T-helper 1 cell treated with Interleukin-12 subunit alpha and Interleukin-12 subunit beta and Interleukin-4 antibody, amounts not matched to agents 30 μg/mL and 1 μg/mL, for 36 hours (primary cell): ENCODE measurements around the gene CPPED1.
"Not testable (repeated sequence)": the region's sequence is repeated elsewhere in the genome, so short reads cannot be mapped to it uniquely, and the experiment has no call there.

Experiments used
- H3K27ac Mint-ChIP-seq: one replicate; pipeline ENCODE4 v1.8.0; 2021; ENCODE audit warnings: mild to moderate bottlenecking, mixed read lengths
- H3K27me3 Mint-ChIP-seq: one replicate; pipeline ENCODE4 v1.8.0; 2021; ENCODE audit warnings: low read depth, mixed read lengths
- H3K36me3 Mint-ChIP-seq: one replicate; pipeline ENCODE4 v1.8.0; 2021; ENCODE audit warnings: low read depth, mixed read lengths
- H3K4me1 Mint-ChIP-seq: one replicate; pipeline ENCODE4 v1.8.0; 2021; ENCODE audit warnings: low read depth, mixed read lengths
- H3K4me3 Mint-ChIP-seq: one replicate; pipeline ENCODE4 v1.8.0; 2021; ENCODE audit warnings: mild to moderate bottlenecking, moderate library complexity, mixed read lengths
- H3K9me3 Mint-ChIP-seq: one replicate; pipeline ENCODE4 v1.8.0; 2021; ENCODE audit warnings: mixed read lengths

The CPPED1 gene

GRCh38 chr16:12794486-12795387, 8.9 kb downstream of the CPPED1 start:
- peaks cover 4% of the 10 kb centered on the region for H3K4me1 Mint-ChIP-seq
- H3K27ac Mint-ChIP-seq = no peak overlapping the region
- peaks cover 12% of the 10 kb centered on the region for H3K36me3 Mint-ChIP-seq
- peaks cover 15% of the 10 kb centered on the region for H3K9me3 Mint-ChIP-seq
- H3K27me3 Mint-ChIP-seq = no peaks in the 10 kb centered on the region
- no peak overlapping the region for H3K4me3 Mint-ChIP-seq

- Mint-ChIP-seq H3K27ac (no peak overlapping the region), H3K9me3 (peaks cover 15% of the 10 kb centered on the region), H3K4me1 (no peaks in the 10 kb centered on the region), H3K36me3 (peaks cover 16% of the 10 kb centered on the region), H3K4me3 (no peak overlapping the region), H3K27me3 (no peaks in the 10 kb centered on the region)
These were observed 9.8 kb downstream of the CPPED1 start for GRCh38 chr16:12793865-12794240.

GRCh38 chr16:12793120-12793864, 10.4 kb downstream of the CPPED1 start:
- Mint-ChIP-seq H3K9me3 (peaks cover 15% of the 10 kb centered on the region), H3K36me3 (peaks cover 19% of the 10 kb centered on the region), H3K27ac (no peak overlapping the region), H3K4me3 (no peak overlapping the region), H3K4me1 (no peaks in the 10 kb centered on the region), H3K27me3 (no peaks in the 10 kb centered on the region)

GRCh38 chr16:12792528-12792927, 11.2 kb downstream of the CPPED1 start:
- not testable (repeated sequence) for H3K4me1 Mint-ChIP-seq, H3K4me3 Mint-ChIP-seq, H3K27me3 Mint-ChIP-seq, H3K27ac Mint-ChIP-seq
- H3K9me3 Mint-ChIP-seq = peaks cover 20% of the 10 kb centered on the region
- H3K36me3 Mint-ChIP-seq = peaks cover 24% of the 10 kb centered on the region

GRCh38 chr16:12791340-12791739, 12.3 kb downstream of the CPPED1 start:
- Mint-ChIP-seq H3K9me3 (peaks cover 20% of the 10 kb centered on the region), H3K36me3 (peaks cover 25% of the 10 kb centered on the region), H3K4me3 (no peak overlapping the region), H3K4me1 (no peaks in the 10 kb centered on the region), H3K27ac (no peak overlapping the region), H3K27me3 (no peaks in the 10 kb centered on the region)

GRCh38 chr16:12788758-12789157, 14.9 kb downstream of the CPPED1 start:
- no peaks in the 10 kb centered on the region for H3K4me1 Mint-ChIP-seq
- peaks cover 36% of the 10 kb centered on the region for H3K36me3 Mint-ChIP-seq
- peaks cover 27% of the 10 kb centered on the region for H3K9me3 Mint-ChIP-seq
- H3K4me3 Mint-ChIP-seq = no peak overlapping the region
- H3K27me3 Mint-ChIP-seq = no peaks in the 10 kb centered on the region
- H3K27ac Mint-ChIP-seq = no peak overlapping the region

GRCh38 chr16:12786081-12786480, 17.6 kb downstream of the CPPED1 start:
- H3K4me1 Mint-ChIP-seq = peaks cover 6% of the 10 kb centered on the region
- no peaks in the 10 kb centered on the region for H3K27me3 Mint-ChIP-seq
- no peak overlapping the region for H3K27ac Mint-ChIP-seq
- H3K4me3 Mint-ChIP-seq = no peak overlapping the region
- H3K36me3 Mint-ChIP-seq = peaks cover 39% of the 10 kb centered on the region
- peaks cover 20% of the 10 kb centered on the region for H3K9me3 Mint-ChIP-seq

GRCh38 chr16:12784076-12784475, 19.6 kb downstream of the CPPED1 start:
- peaks cover 42% of the 10 kb centered on the region for H3K36me3 Mint-ChIP-seq
- peaks cover 6% of the 10 kb centered on the region for H3K4me1 Mint-ChIP-seq
- H3K27ac Mint-ChIP-seq = no peak overlapping the region

GRCh38 chr16:12781777-12782176, 21.9 kb downstream of the CPPED1 start:
- peak overlapping the region; percentile 50 for H3K27ac Mint-ChIP-seq
- H3K27me3 Mint-ChIP-seq = no peaks in the 10 kb centered on the region
- peaks cover 33% of the 10 kb centered on the region for H3K36me3 Mint-ChIP-seq
- H3K4me1 Mint-ChIP-seq = peaks cover 6% of the 10 kb centered on the region
- peaks cover 14% of the 10 kb centered on the region for H3K9me3 Mint-ChIP-seq
- H3K4me3 Mint-ChIP-seq = no peak overlapping the region

More at GRCh38 chr16:12784076-12784475, 19.6 kb downstream of the CPPED1 start:
- H3K9me3 Mint-ChIP-seq = peaks cover 19% of the 10 kb centered on the region
- no peak overlapping the region for H3K4me3 Mint-ChIP-seq
- H3K27me3 Mint-ChIP-seq = no peaks in the 10 kb centered on the region

- H3K27ac Mint-ChIP-seq = peak overlapping the region; percentile 7
- no peaks in the 10 kb centered on the region for H3K27me3 Mint-ChIP-seq
- H3K36me3 Mint-ChIP-seq = peaks cover 37% of the 10 kb centered on the region
- peaks cover 14% of the 10 kb centered on the region for H3K9me3 Mint-ChIP-seq
- H3K4me3 Mint-ChIP-seq = no peak overlapping the region
- peaks cover 6% of the 10 kb centered on the region for H3K4me1 Mint-ChIP-seq
These were observed 23.2 kb downstream of the CPPED1 start for GRCh38 chr16:12780467-12780866.

- peaks cover 7% of the 10 kb centered on the region for H3K9me3 Mint-ChIP-seq
- H3K36me3 Mint-ChIP-seq = peaks cover 38% of the 10 kb centered on the region
- H3K4me3 Mint-ChIP-seq = no peak overlapping the region
- H3K27ac Mint-ChIP-seq = no peak overlapping the region
- no peaks in the 10 kb centered on the region for H3K27me3 Mint-ChIP-seq
- peaks cover 6% of the 10 kb centered on the region for H3K4me1 Mint-ChIP-seq
These were observed 25.0 kb downstream of the CPPED1 start for GRCh38 chr16:12778726-12779125.

- Mint-ChIP-seq H3K4me3 (no peak overlapping the region), H3K27ac (no peak overlapping the region), H3K36me3 (peaks cover 31% of the 10 kb centered on the region), H3K4me1 (no peaks in the 10 kb centered on the region), H3K9me3 (no peaks in the 10 kb centered on the region), H3K27me3 (no peaks in the 10 kb centered on the region)
These were observed 27.9 kb downstream of the CPPED1 start for GRCh38 chr16:12775656-12776236.

- H3K9me3 Mint-ChIP-seq = no peaks in the 10 kb centered on the region
- H3K27ac Mint-ChIP-seq = no peak overlapping the region
- H3K4me1 Mint-ChIP-seq = no peaks in the 10 kb centered on the region
- H3K4me3 Mint-ChIP-seq = no peak overlapping the region
- H3K27me3 Mint-ChIP-seq = no peaks in the 10 kb centered on the region
- H3K36me3 Mint-ChIP-seq = peaks cover 25% of the 10 kb centered on the region
These were observed 30.5 kb downstream of the CPPED1 start for GRCh38 chr16:12773221-12773620.

GRCh38 chr16:12771341-12771798, 32.3 kb downstream of the CPPED1 start:
- no peaks in the 10 kb centered on the region for H3K9me3 Mint-ChIP-seq
- H3K36me3 Mint-ChIP-seq = peaks cover 20% of the 10 kb centered on the region
- no peak overlapping the region for H3K27ac Mint-ChIP-seq
- no peaks in the 10 kb centered on the region for H3K27me3 Mint-ChIP-seq
- H3K4me3 Mint-ChIP-seq = no peak overlapping the region
- H3K4me1 Mint-ChIP-seq = no peaks in the 10 kb centered on the region
